Mucosa of descending colon (tissue), 3 donors: ENCODE data around the gene ABLIM3. TPM values are rescaled to one million over a fixed set of nuclear protein-coding genes. Genes with fewer than 3 reads are reported as not detected.

Source experiments
- ATAC-seq: fragments of 200-7000 bp; cut with Tn5 transposase; one replicate; pipeline ENCODE4 v1.9.1; 2020; ENCODE audit warnings: mild to moderate bottlenecking, moderate library complexity
- DNase-seq, 3 donors: peaks; one replicate each; pipeline ENCODE4 v3.0.0-alpha.2; 2020
- H3K36me3 ChIP-seq: fragments of 200-600 bp; one replicate; pipeline ENCODE4 v1.8.0; 2021; ENCODE audit warnings: low read depth, mild to moderate bottlenecking
- H3K4me1 ChIP-seq: fragments of 200-600 bp; one replicate; pipeline ENCODE4 v1.8.0; 2021; ENCODE audit warnings: low read depth, mild to moderate bottlenecking
- H3K4me3 ChIP-seq: fragments of 200-600 bp; one replicate; pipeline ENCODE4 v1.8.0; 2021; ENCODE audit warnings: mild to moderate bottlenecking
- H3K9me3 ChIP-seq: fragments of 200-600 bp; one replicate; pipeline ENCODE4 v1.8.0; 2021; ENCODE audit warnings: mild to moderate bottlenecking
- CTCF ChIP-seq: fragments of 200-600 bp; IDR thresholded peaks from one replicate; pipeline ENCODE4 v1.8.0; 2022; ENCODE audit warnings: antibody characterized with exemption, mild to moderate bottlenecking
- intact Hi-C, 2 donors: fragments of 100-400 bp; cut with DNase I in 1 of 2; cut with micrococcal nuclease in 1 of 2; formaldehyde crosslinking; loops; one replicate each; pipeline versions ENCODE4 v1.11.0 to v1.11.1; 2022; cut with DNase I, micrococcal nuclease
- total RNA-seq, 3 donors: library from RNA; stranded (reverse); fragmentation: NEBNext Ultra II Directional in 2 of 3; extraction: Animal tissue kit (Norgen Biotek cat#: 25700) in 2 of 3; gene quantifications; one replicate each; pipeline versions ENCODE4 v1.2.1 to v1.2.4, GENCODE V29; 2021 to 2023
- donor health status: DM: no; HTN: no; CAD: no; lungs with moderate emphysema.
- donor health status: DM: no; HTN: no; CAD: no.
- donor health status: DM: no; HTN: yes; CAD: no.

Gene ABLIM3
- total RNA-seq, 3 donors from 2014 or later: 4.1 to 12.4 (median 7.4) TPM

DNA sequence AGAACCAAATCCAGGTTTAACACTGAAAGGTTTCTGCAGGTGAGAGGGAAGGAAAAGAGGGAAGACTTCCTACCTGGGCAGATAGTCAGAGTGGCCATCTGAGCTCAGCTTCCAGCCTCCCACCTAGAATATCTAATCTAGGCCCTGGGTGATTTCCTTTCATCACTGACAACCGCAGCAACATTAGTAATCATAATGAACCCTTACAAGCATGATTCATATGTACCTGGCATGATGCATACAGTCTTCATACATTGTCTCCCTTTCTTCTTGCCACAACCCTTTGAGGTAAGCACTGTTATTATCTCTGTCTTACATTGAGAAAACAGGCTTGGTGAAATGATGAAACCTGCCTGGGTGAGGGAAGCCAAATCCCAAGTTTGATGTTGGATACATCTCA lies 143.9 kb downstream of the ABLIM3 start:
- Histone ChIP-seq H3K36me3 (no peaks in the 10 kb centered on the region), H3K9me3 (no peaks in the 10 kb centered on the region), H3K4me3 (no peak overlapping the region), H3K4me1 (no peaks in the 10 kb centered on the region)
- TF ChIP-seq CTCF: no peak
- DNase-seq: no peak
- no peak for ATAC-seq
- intact Hi-C loops: no loop called here

GRCh38 chr5:149288436-149288835 lies 147.1 kb downstream of the ABLIM3 start:
- no peak for TF ChIP-seq CTCF
- DNase-seq: no peak
- intact Hi-C loops: no loop called here
- no peak for ATAC-seq
- Histone ChIP-seq H3K4me1 (no peaks in the 10 kb centered on the region), H3K9me3 (no peaks in the 10 kb centered on the region), H3K4me3 (no peak overlapping the region), H3K36me3 (no peaks in the 10 kb centered on the region)

GRCh38 chr5:149289301-149289700 lies 148.0 kb downstream of the ABLIM3 start:
- H3K4me1 ChIP-seq: no peaks in the 10 kb centered on the region
- H3K36me3 ChIP-seq: no peaks in the 10 kb centered on the region
- no peak for TF ChIP-seq CTCF
- ATAC-seq (no peak), DNase-seq (no peak)
- intact Hi-C loops: no loop called here
- H3K9me3 ChIP-seq: no peaks in the 10 kb centered on the region
- H3K4me3 ChIP-seq: no peak overlapping the region

DNA sequence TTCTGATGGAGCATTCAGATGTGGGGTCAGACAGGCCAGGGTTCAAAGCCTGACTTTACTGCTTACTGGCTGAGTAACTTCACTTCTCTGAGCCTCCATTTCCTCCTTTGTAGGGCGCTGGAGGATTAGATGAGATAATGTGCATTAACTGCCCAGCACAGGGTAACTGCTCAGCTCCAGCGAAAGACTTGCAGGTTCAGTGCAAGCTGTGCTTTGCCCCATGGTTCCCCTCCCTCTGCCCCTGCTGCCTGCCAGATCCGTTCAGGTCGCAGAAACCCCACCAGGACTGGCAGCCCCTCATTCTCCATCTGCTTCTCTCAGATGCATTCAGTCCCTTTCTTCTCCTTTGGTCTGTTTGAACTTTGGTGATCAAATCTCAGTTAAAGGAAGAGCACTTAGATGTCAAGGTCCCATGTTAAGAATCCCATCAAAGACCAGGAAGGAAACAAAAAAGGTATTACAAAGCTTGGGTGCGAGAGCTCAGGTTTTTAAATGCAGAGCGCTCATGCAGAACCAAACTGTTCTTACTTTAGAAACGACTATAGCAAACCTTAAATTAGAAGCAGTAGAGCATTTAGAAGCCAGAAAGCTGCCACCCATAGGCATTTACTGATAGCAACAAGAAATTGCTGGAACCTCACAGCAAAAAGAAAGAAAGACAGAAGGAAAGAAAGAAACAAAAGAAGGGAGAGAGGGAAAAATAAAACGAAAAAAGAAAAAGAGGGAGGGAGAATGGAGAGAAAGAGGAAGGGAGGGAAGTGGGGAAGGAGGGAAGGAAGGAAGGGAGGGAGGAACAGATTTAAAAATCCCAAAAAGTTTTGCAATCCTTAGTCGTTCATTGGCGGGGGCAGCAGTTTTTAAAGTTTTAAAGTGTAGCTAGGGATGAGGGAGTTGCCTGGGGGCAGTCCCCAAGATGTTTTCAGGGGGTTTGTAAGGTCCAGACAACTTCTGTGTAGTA lies 153.9 kb downstream of the ABLIM3 start:
- H3K4me3 ChIP-seq: no peak overlapping the region
- no peaks in the 10 kb centered on the region for H3K9me3 ChIP-seq
- H3K4me1 ChIP-seq: no peaks in the 10 kb centered on the region
- H3K36me3 ChIP-seq: no peaks in the 10 kb centered on the region
- ATAC-seq (no peak), DNase-seq (no peak)
- no peak for TF ChIP-seq CTCF
- intact Hi-C loops: no loop called here

GRCh38 chr5:149297340-149298025 lies 156.2 kb downstream of the ABLIM3 start:
- intact Hi-C loops: no loop called here
- ATAC-seq: no peak
- Histone ChIP-seq H3K36me3 (no peaks in the 10 kb centered on the region), H3K4me3 (no peak overlapping the region), H3K9me3 (no peaks in the 10 kb centered on the region), H3K4me1 (no peaks in the 10 kb centered on the region)
- TF ChIP-seq CTCF: no peak
- DNase-seq: no peak
